Pulmonary artery endothelial cell (primary cell): ENCODE measurements around the gene CTNNA3. TPM values are rescaled to one million over a fixed set of nuclear protein-coding genes. Genes with fewer than 3 reads are reported as not detected.

Experiments used
- DNase-seq: peaks from one replicate; pipeline ENCODE4 v3.0.0-alpha.2; 2011; ENCODE audit warnings: low read depth, low spot score
- total RNA-seq: library from RNA; depleted of rRNA; stranded (reverse); fragments of >200 nt; gene quantifications from 2 replicates; pipeline ENCODE4 v1.2.3, GENCODE V29; 2014

CTNNA3 gene
- total RNA-seq, 1 donor from 2014 or later: not detected

DNA sequence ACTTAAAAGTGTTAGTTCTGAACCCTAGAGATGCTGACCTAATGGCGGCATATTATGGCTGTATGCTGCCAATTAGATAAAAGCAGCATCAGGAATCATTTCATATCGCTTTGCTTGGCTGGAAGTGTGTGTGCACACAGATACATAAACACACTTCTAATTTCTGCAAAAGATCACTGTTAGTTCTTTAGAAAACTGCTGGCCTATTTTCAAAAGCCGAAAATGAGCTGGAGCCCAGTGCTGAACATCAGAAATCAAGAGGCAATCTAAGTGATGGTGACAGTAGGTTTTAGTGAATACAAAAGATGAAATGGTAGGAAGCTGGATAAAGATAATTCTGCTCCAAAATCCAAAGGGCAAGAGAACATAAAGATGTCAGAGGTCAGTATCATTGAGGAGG, 1516.0 kb downstream of the CTNNA3 start:
- no peak for DNase-seq

GRCh38 chr10:66176772-66177171, 1519.2 kb downstream of the CTNNA3 start:
- DNase-seq: no peak

DNA sequence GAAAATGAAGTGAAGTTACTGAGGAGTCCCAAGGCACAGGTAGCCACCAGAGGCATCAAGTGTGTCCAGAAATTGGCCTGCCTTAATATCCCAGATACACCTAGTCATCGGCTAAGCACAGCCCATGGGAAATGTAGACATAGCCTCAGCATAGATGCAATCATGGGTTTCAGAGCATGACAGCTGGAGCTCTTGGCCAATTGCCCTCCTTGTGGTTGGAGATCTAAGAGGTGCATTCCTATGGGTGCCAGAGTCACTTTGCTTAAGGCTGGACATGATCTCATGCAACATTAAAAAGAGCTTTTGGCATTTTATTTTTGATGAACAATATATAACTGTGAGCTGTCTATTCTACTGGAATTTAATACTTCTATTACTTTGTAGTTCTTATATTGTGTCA, 1528.2 kb downstream of the CTNNA3 start:
- no peak for DNase-seq

- DNase-seq: no peak
Observed at GRCh38 chr10:66162560-66163143, 1533.3 kb downstream of the CTNNA3 start.

DNA sequence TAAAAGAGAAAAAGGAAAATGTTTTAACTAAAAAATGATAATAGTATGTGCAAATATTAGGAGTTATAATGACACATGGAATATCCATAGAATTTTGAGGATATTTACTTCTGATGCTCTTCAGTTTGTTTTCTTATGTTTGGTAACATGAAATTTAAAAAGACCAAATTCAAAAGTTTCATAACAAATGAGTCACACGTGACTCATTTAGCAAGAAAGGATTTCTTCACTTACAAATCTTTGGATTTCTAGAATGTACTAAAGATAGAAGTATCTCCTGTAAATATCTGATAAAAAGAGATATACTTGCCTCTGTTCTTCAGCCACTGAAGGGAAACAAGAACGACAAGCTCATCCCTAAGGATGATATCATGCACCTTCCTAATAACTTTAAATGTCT, 1544.6 kb downstream of the CTNNA3 start:
- no peak for DNase-seq

GRCh38 chr10:66148312-66148711, 1547.7 kb downstream of the CTNNA3 start:
- DNase-seq: no peak

- DNase-seq: no peak
Observed at GRCh38 chr10:66144016-66144415, 1552.0 kb downstream of the CTNNA3 start.

DNA sequence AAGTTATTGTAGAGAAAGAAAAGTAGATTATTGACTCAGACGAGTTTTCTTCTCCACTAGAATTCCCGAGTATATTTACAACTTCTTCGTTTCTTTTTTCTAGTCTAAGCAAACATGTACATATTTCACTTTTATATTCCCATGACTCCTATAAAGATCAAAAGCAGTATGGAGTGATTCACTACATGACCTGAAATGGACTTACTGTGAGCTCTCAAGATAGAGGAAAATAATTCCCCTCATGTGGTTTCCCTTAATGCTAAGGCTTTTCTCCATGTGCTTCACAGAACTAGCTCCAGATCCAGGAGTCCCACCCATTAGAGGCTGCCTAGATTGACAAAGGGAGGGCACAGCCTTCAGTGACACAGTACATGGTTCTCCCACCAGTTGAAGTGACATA, 1593.2 kb downstream of the CTNNA3 start:
- DNase-seq: no peak

GRCh38 chr10:66098595-66099480, 1597.2 kb downstream of the CTNNA3 start:
- DNase-seq: no peak

- DNase-seq: no peak
Observed at GRCh38 chr10:66095610-66096009, 1600.4 kb downstream of the CTNNA3 start.

DNA sequence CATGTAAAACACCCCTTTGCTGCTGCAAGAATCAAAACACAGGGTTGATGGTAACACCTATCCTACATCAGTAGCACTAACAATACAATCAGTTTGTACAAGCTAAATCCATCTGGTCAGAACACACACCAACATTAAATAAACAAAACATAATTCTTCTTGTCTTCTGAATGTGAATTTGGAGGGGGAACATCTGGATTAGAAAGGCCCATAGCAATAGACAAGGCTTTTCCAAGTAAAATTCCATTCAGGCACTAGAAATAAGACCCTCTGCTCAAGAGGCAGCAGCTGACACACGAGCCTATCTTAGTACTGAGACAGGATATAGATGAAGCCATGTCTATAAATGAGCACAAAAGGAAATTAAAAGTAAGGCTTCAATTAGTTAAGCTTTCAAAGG, 1610.1 kb downstream of the CTNNA3 start:
- no peak for DNase-seq

- no peak for DNase-seq
Observed at GRCh38 chr10:66071907-66072306, 1624.1 kb downstream of the CTNNA3 start.

DNA sequence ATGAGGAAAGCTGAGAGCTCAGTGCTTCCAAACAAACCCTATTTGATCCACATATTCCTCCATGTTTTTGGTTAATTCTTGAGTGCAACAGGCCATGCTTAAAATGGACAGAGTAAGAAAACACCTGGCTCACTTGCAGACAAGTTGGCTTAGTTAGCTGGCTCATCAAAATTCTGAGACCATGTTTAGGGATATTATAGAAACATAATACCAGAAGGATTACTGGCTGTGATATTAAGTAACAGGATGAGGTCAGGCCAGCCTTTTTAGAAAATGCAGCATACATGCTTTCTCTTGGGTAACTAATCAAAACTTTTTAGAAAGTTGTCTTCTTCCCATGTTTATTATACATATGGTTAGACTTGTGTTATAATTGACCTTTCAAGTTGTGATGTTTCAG, 1637.4 kb downstream of the CTNNA3 start:
- no peak for DNase-seq

GRCh38 chr10:66049335-66049734, 1646.7 kb downstream of the CTNNA3 start:
- no peak for DNase-seq

DNA sequence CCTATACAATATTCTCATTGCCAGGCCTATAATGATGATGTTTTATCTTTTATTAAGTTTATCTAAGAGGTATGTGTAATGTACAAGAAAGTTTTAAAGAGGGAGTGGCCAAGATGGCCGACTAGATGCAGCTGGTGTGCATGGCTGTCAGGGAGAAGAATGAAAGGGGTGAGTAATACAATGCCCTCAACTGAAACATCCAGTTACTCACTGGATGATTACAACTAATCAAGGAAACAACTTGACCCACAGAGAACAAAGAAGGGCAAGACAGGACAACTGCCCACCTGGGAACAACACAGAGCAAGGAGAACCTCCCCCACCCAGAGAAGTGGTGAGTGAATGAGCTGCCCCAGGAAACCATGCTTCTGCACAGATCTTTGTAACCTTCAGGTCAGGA, 1650.1 kb downstream of the CTNNA3 start:
- DNase-seq: no peak

GRCh38 chr10:66041771-66042170, 1654.2 kb downstream of the CTNNA3 start:
- no peak for DNase-seq

DNA sequence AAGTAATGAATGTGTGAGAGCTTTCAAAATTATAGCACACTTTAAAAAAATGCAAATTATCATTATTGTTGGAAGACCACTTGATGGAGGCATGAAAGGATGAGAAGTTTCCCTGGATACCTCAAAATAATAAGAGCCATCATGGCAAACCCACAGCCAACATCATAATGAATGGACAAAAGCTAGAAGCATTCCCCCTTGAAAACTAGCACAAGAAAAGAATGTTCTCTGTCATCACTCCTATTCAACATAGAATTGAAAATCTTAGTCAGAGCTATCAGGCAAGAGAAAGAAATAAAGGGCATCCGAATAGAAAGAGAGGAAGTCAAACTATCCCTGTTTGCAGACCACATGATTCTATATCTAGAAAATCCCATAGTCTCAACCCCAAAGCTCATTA, 1657.4 kb downstream of the CTNNA3 start:
- DNase-seq: no peak

- DNase-seq: no peak
Observed at GRCh38 chr10:66026321-66026720, 1669.7 kb downstream of the CTNNA3 start.

GRCh38 chr10:66025186-66025585, 1670.8 kb downstream of the CTNNA3 start:
- no peak for DNase-seq

DNA sequence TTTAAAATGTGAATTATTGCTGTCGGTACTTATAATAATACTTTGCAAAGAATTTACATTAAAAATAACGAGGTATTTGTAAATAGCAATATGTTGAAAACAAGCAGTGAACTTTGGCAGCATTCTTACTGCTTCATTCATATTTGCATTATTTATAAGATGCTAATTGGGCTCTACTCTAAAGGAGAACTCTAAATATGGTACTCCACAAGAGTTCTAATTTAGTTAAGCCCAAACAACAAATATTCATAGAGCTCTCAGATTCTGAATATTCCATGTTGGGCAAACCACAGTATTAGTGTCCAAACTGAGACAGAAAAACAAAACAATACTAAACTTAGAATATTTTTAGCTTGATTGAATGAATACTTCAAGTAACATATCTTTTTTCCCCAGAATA, 1674.6 kb downstream of the CTNNA3 start:
- no peak for DNase-seq

- no peak for DNase-seq
Observed at GRCh38 chr10:66008221-66008620, 1687.8 kb downstream of the CTNNA3 start.

DNA sequence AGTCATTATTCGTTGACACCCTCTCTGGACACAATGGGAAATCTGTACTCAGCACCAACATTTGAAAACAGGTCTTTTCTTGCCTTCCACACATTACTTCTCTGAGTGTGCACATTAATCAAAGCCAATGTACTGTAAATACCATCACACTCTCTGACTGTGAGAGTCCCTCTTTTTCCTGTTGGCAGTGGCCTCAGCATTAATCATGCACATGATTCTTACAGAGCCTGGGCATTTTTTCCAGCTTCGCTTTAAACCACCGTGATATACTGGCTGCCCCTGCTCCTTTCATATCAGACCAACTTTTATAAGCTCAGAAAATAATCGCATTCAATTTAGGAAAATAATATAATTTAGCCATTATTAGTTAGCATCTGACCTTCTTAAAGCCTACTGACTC, 1689.6 kb downstream of the CTNNA3 start:
- no peak for DNase-seq

DNA sequence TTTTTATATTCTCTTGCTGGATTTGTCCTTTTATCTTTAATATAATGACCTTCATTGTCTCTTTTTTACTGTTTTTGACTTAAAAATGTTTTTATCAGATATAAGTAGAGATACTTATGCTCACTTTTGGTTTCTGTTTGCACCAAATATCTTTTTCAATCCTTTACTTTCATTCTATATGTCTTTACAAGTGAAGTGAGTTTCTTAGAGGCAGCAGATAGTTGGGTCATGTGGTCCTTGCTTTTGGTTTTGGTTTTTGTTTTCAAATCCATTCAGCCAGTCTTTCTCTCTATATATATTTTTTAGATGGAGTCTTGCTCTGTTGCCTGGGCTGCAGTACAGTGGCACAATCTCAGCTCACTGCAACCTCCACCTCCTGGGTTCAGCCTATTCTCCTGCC, 1702.5 kb downstream of the CTNNA3 start:
- DNase-seq: no peak
